K562 (cell line): ENCODE measurements around the gene NDOR1. TPM values are rescaled to one million over a fixed set of nuclear protein-coding genes. Genes with fewer than 3 reads are reported as not detected.
A peak's percentile ranks its signal among the peaks of the same experiment; 100 is the strongest.

ENCODE experiments used
- AFF4 ChIP-seq: sonication (generic); formaldehyde crosslinking; IDR thresholded peaks from 2 replicates; pipeline ENCODE4 v1.8.0; 2023; ENCODE audit warnings: mild to moderate bottlenecking, missing genetic modification reagents
- CTBP1 ChIP-seq: fragments of 450-650 bp; IDR thresholded peaks from 2 replicates; pipeline ENCODE4 v1.6.1; 2016; ENCODE audit warnings: borderline replicate concordance
- ESRRA ChIP-seq: fragments of 450-650 bp; IDR thresholded peaks from 2 replicates; pipeline ENCODE4 v1.6.1; 2014; ENCODE audit warnings: low read depth, mild to moderate bottlenecking, moderate library complexity, borderline replicate concordance
- FOXO4 ChIP-seq: fragments of 450-650 bp; formaldehyde crosslinking; IDR thresholded peaks from 2 replicates; pipeline ENCODE4 v1.4.0; 2020; ENCODE audit warnings: mild to moderate bottlenecking, moderate library complexity
- HDAC6 ChIP-seq: IDR thresholded peaks from 2 replicates; pipeline ENCODE4 v1.6.1; 2012; ENCODE audit warnings: low read depth, mild to moderate bottlenecking, control low read depth, inconsistent platforms, low read length, moderate library complexity
- MCM3 ChIP-seq: fragments of 450-650 bp; IDR thresholded peaks from 2 replicates; pipeline ENCODE4 v1.6.1; 2016
- MED1 ChIP-seq: sonication (generic); formaldehyde crosslinking; IDR thresholded peaks from 2 replicates; pipeline ENCODE4 v1.8.1; 2023; ENCODE audit warnings: missing genetic modification reagents, borderline replicate concordance
- PHF21A ChIP-seq: fragments of 450-650 bp; IDR thresholded peaks from 2 replicates; pipeline ENCODE4 v1.6.1; 2017; ENCODE audit warnings: low read depth, borderline replicate concordance
- SRSF7 ChIP-seq: fragments of 200-400 bp; formaldehyde crosslinking; optimal IDR thresholded peaks from 2 replicates; pipeline ENCODE3; 2017; ENCODE audit warnings: mild to moderate bottlenecking, low read depth, low read length
- TAF9B ChIP-seq: fragments of 450-650 bp; IDR thresholded peaks from 2 replicates; pipeline ENCODE4 v1.6.1; 2018; ENCODE audit warnings: mild to moderate bottlenecking; ENCODE audit not compliant: partially characterized antibody
- ZBTB33 ChIP-seq: sonication (generic); formaldehyde crosslinking; IDR thresholded peaks from 2 replicates; pipeline ENCODE4 v1.8.1; 2023; ENCODE audit warnings: mild to moderate bottlenecking, missing genetic modification reagents
- ZBTB5 ChIP-seq: fragments of 450-650 bp; IDR thresholded peaks from 2 replicates; pipeline ENCODE4 v1.6.1; 2017; ENCODE audit warnings: antibody characterized with exemption
- ZNF175 ChIP-seq: fragments of 200-800 bp; sonication (Bioruptor generic); IDR thresholded peaks from 2 replicates; pipeline ENCODE4 v1.6.1; 2016; ENCODE audit warnings: low read depth, mild to moderate bottlenecking, missing genetic modification characterization, missing compliant biosample characterization
- ZNF239 ChIP-seq: fragments of 250-450 bp; sonication (Bioruptor Pico); IDR thresholded peaks from 2 replicates; pipeline ENCODE4 v1.4.0; 2020; ENCODE audit warnings: mild to moderate bottlenecking
- ZNF280B ChIP-seq: fragments of 250-450 bp; sonication (Bioruptor Pico); IDR thresholded peaks from 2 replicates; pipeline ENCODE4 v1.5.1; 2021; ENCODE audit warnings: mild to moderate bottlenecking
- ZNF282 ChIP-seq: sonication (generic); formaldehyde crosslinking; IDR thresholded peaks from 2 replicates; pipeline ENCODE4 v1.8.1; 2023; ENCODE audit warnings: missing genetic modification reagents
- ZNF589 ChIP-seq: fragments of 200-800 bp; sonication (Bioruptor generic); IDR thresholded peaks from 2 replicates; pipeline ENCODE4 v1.6.1; 2016; ENCODE audit warnings: low read depth, missing genetic modification characterization, missing compliant biosample characterization
- ZNF644 ChIP-seq: fragments of 200-800 bp; sonication (Bioruptor generic); IDR thresholded peaks from 2 replicates; pipeline ENCODE4 v1.6.1; 2016; ENCODE audit warnings: low read depth, missing genetic modification characterization, missing compliant biosample characterization
- polyA plus RNA-seq, 8 experiments: library from polyadenylated mRNA; depleted of rRNA in 4 of 8; stranded (reverse) in 5 of 8; unstranded in 3 of 8; fragments of >200 nt; fragmentation: Nextera tagmentation in 2 of 8; fragmentation: Illumina TruSeq in 1 of 8; extraction: Ambion mirVana in 2 of 8; extraction: Trizol in 1 of 8; gene quantifications; 2 replicates each; pipeline versions ENCODE4 v1.2.1 to v1.2.3, GENCODE V29; 2011 to 2014; ENCODE audit warnings: inconsistent platforms in 1 of 8, missing spikeins in 1 of 8
- total RNA-seq, 7 experiments: library from RNA; depleted of rRNA in 6 of 7; stranded (reverse); fragments of >200 nt in 6 of 7; fragmentation: Illumina TruSeq in 2 of 7; extraction: Trizol in 2 of 7; gene quantifications; 2 replicates each; pipeline versions ENCODE4 v1.2.1 to v1.2.3, GENCODE V29; 2011 to 2021; ENCODE audit warnings: low replicate concordance in 1 of 7

NDOR1 gene
- total and polyA plus RNA-seq, 9 of the 15 experiments (the other 6 are each of a cell fraction or from before 2014, with no cell fraction given), result 0.06 to 36.9 (median 6.9) TPM

GRCh38 chr9:137240318-137240840 is 34.9 kb downstream of the NDOR1 start (continued):
- 0 out of 2 replicates have a peak, but pooled peaks have one; percentile 48 for TF ChIP-seq AFF4 (CRISPR knock-in tag)
- peak; percentile 84 for TF ChIP-seq ZNF589
- TF ChIP-seq PHF21A, result no peak
- peak; percentile 67; the same call in 1 of the 2 replicates for TF ChIP-seq ESRRA
- TF ChIP-seq TAF9B, result no peak
- no peak for TF ChIP-seq ZBTB33 (CRISPR knock-in tag)
- TF ChIP-seq SRSF7, result no peak
- TF ChIP-seq MED1 (CRISPR knock-in tag), result no peak
- no peak for TF ChIP-seq ZNF280B (CRISPR knock-in tag)
- peak; percentile 94 for TF ChIP-seq CTBP1
- TF ChIP-seq FOXO4 (CRISPR knock-in tag), result no peak
- TF ChIP-seq MCM3, result no peak
- 0 out of 2 replicates have a peak, but pooled peaks have one; percentile 72 for TF ChIP-seq ZNF282 (CRISPR knock-in tag)
- no peak for TF ChIP-seq ZNF239 (CRISPR knock-in tag)
- TF ChIP-seq HDAC6, result no peak
- TF ChIP-seq ZNF644, result no peak
- no peak for TF ChIP-seq ZBTB5
- no peak for TF ChIP-seq ZNF175 (CRISPR knock-in tag)
